ENCODE data around the gene MAPK8IP2.
A peak's percentile ranks its signal among the peaks of the same experiment; 100 is the strongest.

The MAPK8IP2 gene

GRCh38 chr22:50600538-50600937, at the start of gene MAPK8IP2:
MAPK8IP2 (plus strand) TSS chr22:50600793; CDS start chr22:50600819, 26 bp downstream.
- DNase-seq = peak; percentile 66

DNA sequence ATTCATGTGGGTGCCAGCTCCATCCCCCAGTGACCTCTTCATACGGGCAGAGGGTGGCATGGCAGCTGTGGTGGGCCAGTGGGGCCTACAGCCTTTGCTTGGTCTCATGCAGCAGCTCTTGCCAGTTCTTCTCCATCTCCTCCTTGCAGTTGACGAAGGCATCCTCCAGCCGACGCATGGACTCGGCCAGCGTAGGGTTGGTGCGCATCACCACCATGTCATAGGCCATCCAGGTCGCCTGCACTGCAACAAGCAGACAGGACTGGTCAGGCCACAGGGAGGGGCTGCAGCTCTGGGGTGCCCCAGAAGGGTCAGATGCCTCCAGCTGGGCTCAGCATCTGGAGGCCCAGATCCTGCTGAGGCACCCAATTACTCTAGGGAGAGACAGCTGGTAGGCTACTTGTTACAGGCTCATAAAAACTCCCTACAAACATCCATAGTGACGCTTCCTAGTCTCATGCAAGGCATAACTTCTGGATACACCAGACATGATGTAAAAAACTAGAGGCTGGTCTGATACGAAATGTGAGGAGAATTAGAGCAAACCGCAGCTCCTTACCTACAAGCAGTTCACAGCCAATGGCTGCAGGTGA, 49.3 kb upstream of the MAPK8IP2 start:
- no peak for DNase-seq

- no peak for DNase-seq
Observed at GRCh38 chr22:50553310-50553709, 47.3 kb upstream of the MAPK8IP2 start.

- no peak for DNase-seq
Observed at GRCh38 chr22:50556703-50557102, 43.9 kb upstream of the MAPK8IP2 start.

DNA sequence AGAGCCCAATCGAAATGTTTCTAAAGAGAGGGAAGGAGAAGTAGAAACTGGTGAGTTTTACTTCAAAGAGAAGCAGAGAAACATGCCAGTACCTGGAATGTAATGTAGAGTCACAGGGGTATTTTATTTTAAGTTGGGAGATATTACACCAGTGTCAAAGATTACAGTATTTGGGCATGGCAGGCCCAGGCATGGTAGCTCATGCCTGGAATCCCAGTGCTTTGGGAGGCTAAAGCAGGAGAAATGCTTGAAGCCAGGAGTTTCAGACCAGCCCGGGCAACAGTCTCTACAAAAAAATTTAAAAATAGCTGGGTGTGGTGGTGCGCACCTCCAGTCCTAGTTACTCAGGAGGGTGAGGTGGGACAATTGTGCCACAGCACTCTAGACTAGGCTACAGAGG, 40.6 kb upstream of the MAPK8IP2 start:
- DNase-seq = no peak

GRCh38 chr22:50561401-50562358, 38.9 kb upstream of the MAPK8IP2 start:
- DNase-seq = no peak

DNA sequence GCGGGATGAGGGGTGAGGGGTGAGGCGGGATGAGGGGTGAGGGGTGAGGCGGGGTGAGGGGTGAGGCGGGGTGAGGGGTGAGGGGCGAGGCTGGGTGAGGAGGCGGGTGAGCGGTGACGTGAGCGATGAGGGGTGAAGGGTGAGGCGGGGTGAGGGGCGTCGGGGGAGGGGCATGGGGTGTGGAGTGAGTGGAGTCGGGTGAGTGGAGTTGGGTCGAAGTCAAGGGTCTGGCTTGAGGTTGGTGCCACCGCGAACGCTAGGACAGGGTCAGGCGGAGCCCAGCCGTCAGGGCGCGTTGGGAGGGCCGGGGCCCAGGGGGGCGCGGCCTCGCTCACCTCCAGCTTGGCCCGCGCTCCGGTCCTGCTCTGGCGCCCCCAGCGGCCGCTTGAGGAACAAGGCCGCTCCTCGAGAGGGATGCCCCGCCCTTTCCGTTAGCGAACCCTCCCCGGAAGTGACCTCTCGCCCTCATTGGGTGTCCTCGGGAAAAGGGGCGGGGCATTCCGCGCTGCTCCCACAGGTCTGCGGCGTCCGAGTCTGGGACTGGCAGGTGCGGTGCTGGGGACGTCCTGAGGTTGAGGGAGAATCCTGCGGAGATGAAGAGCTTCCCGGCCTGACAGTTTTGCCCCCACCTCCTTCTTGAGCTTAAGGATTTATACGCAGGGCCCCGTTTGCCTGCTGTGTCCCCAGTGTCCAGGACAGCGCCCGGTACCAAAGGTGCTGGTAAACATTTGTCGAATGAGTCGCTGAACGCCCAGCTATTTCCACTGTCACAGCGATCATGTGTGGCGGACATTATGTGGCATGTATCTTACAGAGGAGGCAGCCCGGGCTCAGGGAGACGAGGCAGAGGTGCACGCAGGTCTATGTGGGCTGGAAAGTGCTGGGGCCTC, 37.8 kb upstream of the MAPK8IP2 start, which contains the start of gene SYCE3:
SYCE3 (minus strand) TSS at position 397 of the 890 bp plus-strand sequence. CDS start 6,514 bp downstream, outside the sequence.
- peak; percentile 99 for DNase-seq

DNA sequence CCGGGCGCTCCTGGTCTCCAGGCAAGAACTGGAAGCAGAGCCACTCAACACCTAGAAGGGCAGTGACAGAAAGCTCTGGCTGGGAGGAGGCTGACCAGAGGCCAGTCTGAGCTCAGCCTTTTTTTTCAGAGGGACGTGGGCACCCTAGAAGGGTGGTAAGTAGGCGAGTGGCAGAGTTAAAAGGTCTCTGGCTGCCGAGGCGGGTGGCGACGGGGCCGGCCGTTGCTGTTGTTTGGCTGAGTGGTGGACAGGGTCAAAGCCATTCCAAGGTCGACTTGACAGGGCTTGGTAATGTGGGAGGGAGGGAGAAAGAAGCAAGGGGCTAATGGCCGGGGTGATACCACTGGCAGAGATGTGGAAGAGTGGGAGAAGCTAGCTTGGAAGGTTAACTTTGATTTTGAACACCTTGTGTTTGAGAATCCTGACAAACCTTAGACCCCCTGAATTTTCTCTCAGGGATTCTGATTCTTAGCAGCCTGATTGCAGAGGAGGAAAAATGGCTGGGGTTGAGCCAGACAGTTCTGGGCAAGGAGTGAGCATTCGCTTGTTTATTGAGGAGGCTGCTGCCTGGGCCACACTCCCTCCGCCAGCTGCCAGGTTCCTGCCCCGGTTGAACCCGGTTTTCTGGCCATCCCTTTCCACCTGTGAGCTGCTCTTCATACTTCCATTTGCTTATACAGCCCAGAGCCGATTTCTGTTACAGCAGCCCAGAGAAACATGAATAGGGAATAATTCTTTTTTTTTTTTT, 37.0 kb upstream of the MAPK8IP2 start:
- DNase-seq = no peak

GRCh38 chr22:50564289-50564688, 36.3 kb upstream of the MAPK8IP2 start:
- no peak for DNase-seq

DNA sequence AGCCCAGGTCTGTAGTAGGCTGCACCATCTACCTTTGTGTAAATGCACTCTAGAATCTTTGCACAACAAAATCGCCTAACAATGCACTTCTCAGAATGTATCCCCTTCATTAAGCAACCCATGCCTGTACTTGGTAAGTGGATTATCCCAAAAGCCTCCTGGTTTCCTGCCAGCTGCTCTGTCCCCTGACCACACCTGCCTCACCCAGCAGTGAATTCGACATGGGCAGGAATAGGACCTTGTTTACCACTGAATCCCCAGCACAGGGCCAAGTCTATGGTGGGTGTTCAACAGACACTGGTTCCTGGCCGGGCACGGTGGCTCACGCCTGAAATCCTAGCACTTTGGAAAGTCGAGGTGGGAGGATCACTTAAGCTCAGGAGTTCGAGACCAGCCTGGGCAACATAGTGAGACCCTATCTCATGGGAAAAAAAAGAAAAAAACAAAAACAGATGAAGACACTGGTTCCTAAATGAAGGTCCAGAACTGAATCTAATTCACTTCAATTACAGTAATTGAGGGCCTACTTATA, 32.8 kb upstream of the MAPK8IP2 start:
- peak; percentile 39 for DNase-seq

DNA sequence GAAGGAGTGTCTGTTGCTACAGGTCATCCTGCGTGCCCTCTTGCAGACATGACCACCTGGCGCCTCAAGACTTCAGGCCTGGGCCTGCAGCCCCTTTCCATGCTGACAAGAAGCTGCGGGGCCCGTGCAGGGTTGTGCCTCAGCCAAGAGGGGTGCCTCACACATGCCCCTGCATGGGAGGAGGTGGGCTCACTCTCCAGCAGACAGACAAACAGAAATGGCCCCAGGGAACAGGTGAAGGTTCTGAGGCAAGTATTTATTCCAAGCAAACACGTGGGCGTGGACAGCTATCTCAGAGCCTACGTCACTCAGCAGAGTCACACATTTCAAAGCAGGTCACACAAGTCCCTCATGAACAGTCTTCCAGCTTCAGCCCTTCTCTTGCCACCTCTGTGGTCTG, 32.0 kb upstream of the MAPK8IP2 start:
- DNase-seq = peak; percentile 56

DNA sequence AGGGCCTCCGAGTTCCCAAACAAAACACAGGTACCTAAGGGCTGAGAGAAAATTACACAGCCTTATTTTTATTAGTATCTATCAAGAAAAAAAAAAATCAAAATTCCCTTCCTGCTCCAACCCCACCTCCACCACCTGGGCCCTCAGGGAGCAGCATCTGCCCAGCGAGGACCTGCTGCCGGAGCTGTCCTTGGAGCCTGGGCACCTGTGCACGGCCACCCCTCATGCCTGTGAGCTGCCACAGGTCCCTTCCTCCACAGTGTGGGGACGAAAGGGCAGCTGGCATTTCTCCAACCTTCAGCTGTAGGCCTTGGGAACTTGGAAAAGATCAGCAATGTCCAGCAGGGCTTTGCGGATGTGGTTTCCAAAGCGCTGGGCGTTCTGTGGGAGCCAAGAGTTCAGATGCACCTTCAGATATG, 31.5 kb upstream of the MAPK8IP2 start:
- peak; percentile 33 for DNase-seq

DNA sequence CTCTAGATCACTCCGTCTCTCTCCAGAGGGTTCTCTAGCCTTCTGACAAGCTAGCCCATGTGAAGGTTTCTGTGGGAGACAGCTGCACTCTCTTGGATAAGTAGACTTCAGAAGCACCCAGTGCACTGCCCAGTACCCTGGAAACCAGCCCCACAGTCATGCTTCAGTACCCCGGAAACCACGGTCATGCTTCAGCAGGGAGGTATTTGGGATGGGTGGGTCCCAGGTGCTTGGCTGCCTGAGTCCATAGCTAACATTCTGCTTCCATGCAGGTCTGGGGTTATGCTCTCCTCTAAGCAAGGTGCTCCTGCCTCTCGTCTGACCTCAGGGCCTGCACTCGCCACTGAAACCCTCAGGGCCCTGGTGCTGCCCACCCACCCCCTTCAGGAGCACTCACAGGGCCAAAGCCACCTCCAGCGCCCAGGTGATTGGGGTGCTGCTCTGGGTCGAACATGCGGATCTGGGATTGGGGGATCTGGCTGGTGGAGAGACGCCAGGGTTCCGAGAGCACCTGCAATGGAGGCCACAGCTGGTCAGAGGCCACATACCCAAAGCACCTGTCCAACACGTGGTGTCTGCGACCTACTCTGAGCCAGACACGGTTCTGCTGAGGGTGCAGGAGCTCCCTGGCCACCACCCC, 30.6 kb upstream of the MAPK8IP2 start:
- DNase-seq = peak; percentile 60

DNA sequence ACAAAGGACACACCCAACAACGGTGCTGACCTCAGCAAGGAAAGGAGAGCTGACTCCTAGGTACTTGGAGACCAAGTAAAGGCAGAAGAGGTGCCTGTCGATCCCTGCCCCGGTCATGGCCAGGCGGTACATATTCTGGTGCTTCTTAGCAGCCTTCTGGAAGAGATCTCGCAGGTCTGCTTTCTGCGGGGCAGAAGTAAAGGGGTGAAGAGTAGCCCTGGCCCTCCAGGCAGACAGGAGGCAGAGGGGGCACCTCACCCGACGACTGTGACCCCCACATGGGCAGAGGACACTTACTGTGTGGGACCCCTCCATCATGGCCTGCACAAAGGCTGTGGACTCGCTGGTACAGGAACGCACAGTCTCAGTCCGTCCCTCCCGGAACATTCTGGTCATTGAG, 29.7 kb upstream of the MAPK8IP2 start:
- no peak for DNase-seq

DNA sequence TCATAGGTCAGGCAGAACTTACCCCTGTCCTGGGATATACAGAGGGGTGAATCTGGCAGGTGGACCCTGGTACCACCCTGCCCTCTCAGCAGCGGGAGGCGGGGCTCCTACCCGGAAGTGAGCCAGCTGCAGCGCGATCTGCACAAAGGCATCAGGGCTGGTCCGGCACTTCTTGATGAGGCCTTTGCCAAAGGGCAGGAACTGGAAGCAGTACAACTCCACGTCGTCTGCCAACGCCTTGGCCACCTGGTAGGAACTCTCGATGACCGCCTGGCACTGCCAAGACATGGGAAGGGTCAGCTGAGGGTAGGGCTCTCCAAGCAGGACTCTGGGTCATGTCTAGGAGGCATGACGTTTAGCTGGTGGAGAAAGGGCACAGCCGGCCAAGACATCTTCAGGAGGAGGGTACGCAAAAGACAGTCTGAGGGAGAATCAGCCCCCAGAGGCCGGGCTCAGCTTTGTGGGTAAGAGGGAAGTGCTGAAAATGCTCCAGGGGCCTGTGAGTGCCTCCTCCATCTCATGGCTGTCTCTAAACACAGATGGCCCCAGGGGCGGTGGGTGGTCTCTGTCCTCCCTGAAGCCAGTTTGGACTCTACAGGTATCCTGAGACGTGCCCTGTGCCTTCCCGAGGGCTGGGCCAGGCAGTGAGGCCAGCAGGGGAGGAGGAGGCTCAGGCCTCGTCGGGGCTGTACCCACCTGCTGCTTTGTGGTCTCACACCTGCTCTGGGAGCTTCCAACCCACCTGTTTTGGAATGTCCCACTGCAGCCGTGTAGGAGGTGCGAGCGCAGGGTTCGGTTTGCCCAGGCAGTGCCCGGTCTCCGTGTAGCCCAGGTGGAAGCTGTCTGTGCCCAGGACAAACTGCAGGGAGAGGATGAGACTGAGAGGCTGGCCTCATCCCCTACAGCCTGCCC, 29.1 kb upstream of the MAPK8IP2 start:
- DNase-seq = peak; percentile 45

GRCh38 chr22:50572965-50573364, 27.6 kb upstream of the MAPK8IP2 start:
- DNase-seq = no peak

DNA sequence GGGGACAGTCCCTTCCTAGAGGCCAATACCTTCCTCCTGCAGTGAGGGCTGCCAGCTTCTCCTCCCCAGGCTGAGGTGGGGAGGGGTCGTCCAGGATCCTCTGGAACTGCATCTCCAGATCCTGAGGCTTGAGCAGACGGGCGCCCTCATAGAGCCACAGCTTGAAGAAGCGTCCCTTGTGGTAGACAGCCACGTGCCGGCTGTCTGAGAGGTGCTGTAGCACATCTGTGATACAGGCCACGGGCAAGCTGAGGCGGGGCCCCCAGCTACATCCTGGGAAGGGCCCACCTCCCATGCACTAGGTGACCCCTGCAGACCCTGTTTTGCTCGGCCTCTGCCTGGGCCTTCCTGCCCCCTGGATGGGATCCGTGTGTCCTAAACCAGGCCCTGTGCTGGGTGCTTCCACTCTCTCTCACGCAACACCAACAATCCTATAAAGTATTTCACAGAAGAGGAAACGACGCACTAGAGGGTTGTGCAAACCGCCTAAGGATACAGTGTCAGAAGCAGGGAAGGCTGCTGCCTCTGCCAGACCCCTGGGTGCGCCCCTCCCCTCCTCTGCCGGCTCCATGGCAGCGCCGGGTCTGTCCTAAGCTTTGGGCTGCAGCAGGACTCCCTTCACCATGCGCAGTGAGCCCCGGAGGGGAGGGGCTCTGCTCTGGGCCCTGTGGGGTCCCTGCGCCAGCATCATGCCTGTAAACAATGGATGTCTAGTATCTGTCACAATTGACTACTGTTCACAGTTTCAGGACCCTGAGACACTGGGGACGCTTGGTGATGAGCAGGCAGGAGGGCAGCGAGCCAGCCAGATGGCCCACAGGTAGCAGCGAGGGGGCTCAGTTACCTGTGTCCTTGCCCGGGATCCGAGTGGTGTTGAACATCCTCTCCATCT, 26.9 kb upstream of the MAPK8IP2 start:
- no peak for DNase-seq

DNA sequence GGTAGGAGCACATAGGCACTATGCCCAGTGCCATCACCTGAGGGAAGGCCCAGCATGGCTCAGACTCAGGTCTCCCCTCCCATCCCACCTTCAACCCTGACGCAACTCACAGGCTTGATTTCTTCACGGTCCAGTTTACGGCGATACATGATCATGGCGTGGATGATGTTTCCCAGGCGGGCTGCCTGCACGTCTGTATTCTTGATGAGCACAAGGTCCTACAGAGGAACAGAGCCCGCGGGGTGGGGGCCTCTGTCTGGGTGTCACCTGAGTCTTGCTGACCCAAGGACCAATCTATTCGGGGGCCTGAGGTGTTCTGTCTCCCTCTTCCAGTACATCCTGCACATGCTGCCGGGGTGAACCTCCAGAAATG, 26.2 kb upstream of the MAPK8IP2 start:
- DNase-seq = no peak

GRCh38 chr22:50575426-50575941, 25.1 kb upstream of the MAPK8IP2 start:
- DNase-seq = no peak

Data from activated effector memory CD4-positive, alpha-beta T cell treated with anti-CD3 and anti-CD28 coated beads, Interleukin-2, amount 50 U/mL, for 16 hours (primary cell).